Activated CD4-positive, alpha-beta memory T cell treated with anti-CD3 and anti-CD28 coated beads, Interleukin-2, amount 10 ng/mL, durations not matched to agents 7 days and 5 days (primary cell): ENCODE results near the gene IGSF9B. TPM values are rescaled to one million over a fixed set of nuclear protein-coding genes. Genes with fewer than 3 reads are reported as not detected.

Experiments used
- CTCF ChIA-PET: fragments of 350-600 bp; sonication (Branson Sonifier 250); formaldehyde crosslinking; loops from one replicate; lab custom pipeline; 2021; ENCODE audit warnings: antibody characterized with exemption, inconsistent platforms; lab: Charles Lee
- POLR2A ChIA-PET: fragments of 350-600 bp; sonication (Branson Sonifier 250); formaldehyde crosslinking; loops from one replicate; lab custom pipeline; 2021; ENCODE audit warnings: antibody characterized with exemption; lab: Charles Lee
- DNase-seq: peaks from one replicate; pipeline ENCODE4 v3.0.0-alpha.2; 2020
- H3K27ac Mint-ChIP-seq: one replicate; pipeline ENCODE4 v1.8.0; 2021; ENCODE audit warnings: mild to moderate bottlenecking, mixed read lengths
- H3K27me3 Mint-ChIP-seq: one replicate; pipeline ENCODE4 v1.8.0; 2021; ENCODE audit warnings: mixed read lengths
- H3K36me3 Mint-ChIP-seq: one replicate; pipeline ENCODE4 v1.8.0; 2021; ENCODE audit warnings: low read depth, mixed read lengths
- H3K4me1 Mint-ChIP-seq: one replicate; pipeline ENCODE4 v1.8.0; 2021; ENCODE audit warnings: mixed read lengths
- H3K4me3 Mint-ChIP-seq: one replicate; pipeline ENCODE4 v1.8.0; 2021; ENCODE audit warnings: mild to moderate bottlenecking, mixed read lengths
- H3K9me3 Mint-ChIP-seq: one replicate; pipeline ENCODE4 v1.8.0; 2021; ENCODE audit warnings: mixed read lengths
- total RNA-seq, 2 experiments: library from RNA; stranded (reverse); gene quantifications; one replicate each; pipeline ENCODE4 v1.2.3, GENCODE V29; 2021

Gene IGSF9B
- total RNA-seq, 2 experiments from 2014 or later: 66.2 to 70.8 TPM

DNA sequence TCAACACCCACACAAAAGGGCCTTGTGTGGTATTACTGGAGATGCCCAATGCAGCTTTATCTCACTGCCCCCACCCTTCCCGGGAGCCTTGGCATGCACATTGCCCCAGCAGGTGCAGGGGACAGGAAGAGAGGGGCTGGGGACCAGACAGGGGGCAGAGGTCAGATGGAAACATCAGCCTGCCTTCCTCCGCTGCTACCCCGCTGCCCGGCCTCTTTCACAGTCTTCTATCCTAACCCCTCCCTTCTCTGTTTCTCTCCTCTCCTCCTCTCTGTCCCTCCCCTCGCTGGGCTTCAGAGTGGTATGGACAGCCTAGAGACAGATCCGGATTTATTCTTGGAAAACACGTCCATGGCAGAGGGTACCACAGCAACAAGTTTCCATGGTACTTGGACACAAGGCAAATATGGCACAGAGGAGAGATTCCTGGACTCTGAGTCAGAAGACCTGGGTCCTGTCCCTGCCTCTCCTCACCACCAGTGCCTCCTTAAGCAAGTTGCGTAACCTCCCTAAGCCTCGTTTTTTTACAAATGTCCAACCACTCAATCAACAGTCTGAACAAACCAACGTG, 8.3 kb upstream of the IGSF9B start:
- Mint-ChIP-seq H3K9me3 (no peaks in the 10 kb centered on the region), H3K4me3 (no peak overlapping the region), H3K27me3 (peaks cover 42% of the 10 kb centered on the region), H3K4me1 (peaks cover 20% of the 10 kb centered on the region), H3K36me3 (no peaks in the 10 kb centered on the region), H3K27ac (no peak overlapping the region)
- POLR2A ChIA-PET: no interaction called here
- CTCF ChIA-PET: no interaction called here
- DNase-seq: no peak

- Mint-ChIP-seq H3K9me3 (no peaks in the 10 kb centered on the region), H3K27me3 (peaks cover 44% of the 10 kb centered on the region)
Observed at GRCh38 chr11:133964356-133964755, 7.6 kb upstream of the IGSF9B start.

DNA sequence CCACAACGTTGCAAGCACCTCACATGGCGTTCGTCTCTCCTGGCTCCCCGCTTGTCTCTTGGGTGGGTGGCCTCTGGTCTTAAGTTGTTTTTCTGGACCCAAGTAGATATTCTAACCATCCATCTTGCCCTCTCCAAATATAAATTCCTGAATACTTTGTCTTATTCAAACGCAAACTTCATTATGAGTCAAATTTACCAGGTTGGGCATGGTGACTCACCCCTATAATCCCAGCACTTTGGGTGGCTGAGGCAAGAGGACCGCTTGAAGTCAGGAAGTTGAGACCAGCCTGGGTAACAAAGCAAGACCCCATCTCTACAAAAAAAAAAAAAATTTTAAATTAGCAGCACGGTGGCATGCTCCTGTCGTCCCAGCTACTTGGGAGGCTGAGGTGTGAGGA, 5.1 kb upstream of the IGSF9B start:
- Mint-ChIP-seq H3K4me3 (no peak overlapping the region), H3K27ac (no peak overlapping the region), H3K4me1 (peaks cover 23% of the 10 kb centered on the region), H3K27me3 (peaks cover 48% of the 10 kb centered on the region), H3K36me3 (no peaks in the 10 kb centered on the region), H3K9me3 (no peaks in the 10 kb centered on the region)
- no peak for DNase-seq
- ChIA-PET CTCF (no interaction called here), POLR2A (no interaction called here)

More at GRCh38 chr11:133964356-133964755, 7.6 kb upstream of the IGSF9B start:
- ChIA-PET POLR2A (no interaction called here), CTCF (no interaction called here)
- no peak overlapping the region for H3K4me3 Mint-ChIP-seq
- peaks cover 20% of the 10 kb centered on the region for H3K4me1 Mint-ChIP-seq
- H3K27ac Mint-ChIP-seq: no peak overlapping the region
- H3K36me3 Mint-ChIP-seq: no peaks in the 10 kb centered on the region
- DNase-seq: no peak

- Mint-ChIP-seq H3K27ac (peak overlapping the region; percentile 42), H3K9me3 (no peaks in the 10 kb centered on the region), H3K27me3 (peaks cover 51% of the 10 kb centered on the region), H3K4me1 (peaks cover 47% of the 10 kb centered on the region), H3K4me3 (peak overlapping the region; percentile 84), H3K36me3 (peaks cover 12% of the 10 kb centered on the region)
- DNase-seq: no peak
- ChIA-PET CTCF (interaction anchor here (1.5 to 5.0 kb wide), 2 partner anchors 10 to 30 kb away, joined by 8 to 22 read pairs; no protein-coding TSS in a partner anchor), POLR2A (interaction anchor here (1.0 to 5.0 kb wide), 4 partner anchors 11 to 36 kb away, joined by 3 to 29 read pairs (median 22); no protein-coding TSS in a partner anchor)
Observed at GRCh38 chr11:133957900-133958299, 1.1 kb upstream of the IGSF9B start.

- H3K9me3 Mint-ChIP-seq: no peaks in the 10 kb centered on the region
- H3K4me1 Mint-ChIP-seq: peaks cover 52% of the 10 kb centered on the region
- H3K4me3 Mint-ChIP-seq: peak overlapping the region; percentile 44
- ChIA-PET POLR2A (interaction anchor here (2.1 to 5.0 kb wide), 4 partner anchors 9 to 78 kb away, joined by 7 to 29 read pairs (median 22); no protein-coding TSS in a partner anchor), CTCF (interaction anchor here (0.7 to 5.0 kb wide), 5 partner anchors 8 to 78 kb away, joined by 3 to 22 read pairs (median 5); no protein-coding TSS in a partner anchor)
- no peak for DNase-seq
- H3K27me3 Mint-ChIP-seq: peaks cover 39% of the 10 kb centered on the region
- peaks cover 12% of the 10 kb centered on the region for H3K36me3 Mint-ChIP-seq
- H3K27ac Mint-ChIP-seq: no peak overlapping the region
Observed at GRCh38 chr11:133955945-133956421, 785 bp downstream of the IGSF9B start.

DNA sequence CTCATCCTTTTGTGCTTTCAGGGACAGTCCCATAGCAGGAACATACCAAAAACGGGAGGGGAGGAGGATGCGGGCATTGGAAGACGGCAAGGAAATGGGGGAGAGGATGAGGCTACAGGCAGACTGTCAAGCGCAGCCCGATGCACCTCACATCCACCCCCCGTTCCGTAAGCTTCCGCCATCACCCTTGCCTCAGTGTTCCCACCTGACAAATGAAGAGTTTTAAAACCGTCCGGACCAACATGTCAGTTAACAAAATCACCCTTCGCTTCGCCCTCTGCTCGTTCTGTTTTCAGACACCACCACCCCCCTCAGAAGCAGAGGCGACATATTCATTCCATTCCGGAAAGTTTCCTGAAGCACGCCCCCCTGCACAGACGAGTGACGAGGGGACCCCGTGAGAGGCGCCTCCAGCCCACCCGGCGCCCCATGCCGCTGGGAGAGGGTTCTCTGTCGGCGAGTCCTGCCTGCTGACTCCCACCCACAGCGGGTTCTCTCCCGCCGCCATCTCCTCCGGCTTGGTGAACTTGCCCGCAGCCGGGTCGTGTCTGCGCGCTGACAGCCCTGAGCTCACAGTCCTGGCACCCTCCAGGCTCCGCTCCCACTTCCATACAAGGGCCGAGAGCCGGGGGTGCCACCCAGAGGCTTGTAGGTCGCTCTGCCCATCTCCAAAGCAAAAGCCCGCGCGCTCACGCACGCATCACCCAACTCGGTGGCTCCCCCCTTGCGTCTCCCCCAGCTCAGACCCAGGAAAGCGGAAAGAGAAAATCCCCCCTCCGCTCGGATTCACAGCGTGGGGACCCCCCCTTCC, 1.5 kb downstream of the IGSF9B start:
- CTCF ChIA-PET: interaction anchor here (0.7 to 5.0 kb wide), 5 partner anchors 8 to 79 kb away, joined by 3 to 22 read pairs (median 5); no protein-coding TSS in a partner anchor
- Mint-ChIP-seq H3K27ac (peak overlapping the region; percentile 69), H3K4me1 (peaks cover 52% of the 10 kb centered on the region), H3K36me3 (peaks cover 12% of the 10 kb centered on the region), H3K4me3 (peak overlapping the region; percentile 90), H3K27me3 (peaks cover 38% of the 10 kb centered on the region), H3K9me3 (no peaks in the 10 kb centered on the region)
- peak; percentile 60 for DNase-seq
- POLR2A ChIA-PET: interaction anchor here (2.1 to 5.0 kb wide), 4 partner anchors 8 to 79 kb away, joined by 7 to 29 read pairs (median 22); no protein-coding TSS in a partner anchor

GRCh38 chr11:133953999-133954398, 2.8 kb downstream of the IGSF9B start:
- Mint-ChIP-seq H3K36me3 (peaks cover 12% of the 10 kb centered on the region), H3K27ac (no peak overlapping the region), H3K9me3 (no peaks in the 10 kb centered on the region), H3K27me3 (peaks cover 26% of the 10 kb centered on the region), H3K4me1 (peaks cover 64% of the 10 kb centered on the region), H3K4me3 (peak overlapping the region; percentile 90)
- POLR2A ChIA-PET: interaction anchor here (1.1 kb wide), 1 partner anchor 83 kb away, joined by 3 read pairs; no protein-coding TSS in a partner anchor
- CTCF ChIA-PET: interaction anchor here (3.0 kb wide), 1 partner anchor 26 kb away, joined by 19 read pairs; no protein-coding TSS in a partner anchor
- no peak for DNase-seq

- Mint-ChIP-seq H3K4me3 (peak overlapping the region; percentile 90), H3K27ac (peak overlapping the region; percentile 65), H3K27me3 (peaks cover 23% of the 10 kb centered on the region), H3K36me3 (peaks cover 12% of the 10 kb centered on the region), H3K9me3 (no peaks in the 10 kb centered on the region), H3K4me1 (peaks cover 69% of the 10 kb centered on the region)
- ChIA-PET POLR2A (interaction anchor here (1.1 kb wide), 1 partner anchor 84 kb away, joined by 3 read pairs; no protein-coding TSS in a partner anchor), CTCF (no interaction called here)
- no peak for DNase-seq
Observed at GRCh38 chr11:133953547-133953946, 3.2 kb downstream of the IGSF9B start.

DNA sequence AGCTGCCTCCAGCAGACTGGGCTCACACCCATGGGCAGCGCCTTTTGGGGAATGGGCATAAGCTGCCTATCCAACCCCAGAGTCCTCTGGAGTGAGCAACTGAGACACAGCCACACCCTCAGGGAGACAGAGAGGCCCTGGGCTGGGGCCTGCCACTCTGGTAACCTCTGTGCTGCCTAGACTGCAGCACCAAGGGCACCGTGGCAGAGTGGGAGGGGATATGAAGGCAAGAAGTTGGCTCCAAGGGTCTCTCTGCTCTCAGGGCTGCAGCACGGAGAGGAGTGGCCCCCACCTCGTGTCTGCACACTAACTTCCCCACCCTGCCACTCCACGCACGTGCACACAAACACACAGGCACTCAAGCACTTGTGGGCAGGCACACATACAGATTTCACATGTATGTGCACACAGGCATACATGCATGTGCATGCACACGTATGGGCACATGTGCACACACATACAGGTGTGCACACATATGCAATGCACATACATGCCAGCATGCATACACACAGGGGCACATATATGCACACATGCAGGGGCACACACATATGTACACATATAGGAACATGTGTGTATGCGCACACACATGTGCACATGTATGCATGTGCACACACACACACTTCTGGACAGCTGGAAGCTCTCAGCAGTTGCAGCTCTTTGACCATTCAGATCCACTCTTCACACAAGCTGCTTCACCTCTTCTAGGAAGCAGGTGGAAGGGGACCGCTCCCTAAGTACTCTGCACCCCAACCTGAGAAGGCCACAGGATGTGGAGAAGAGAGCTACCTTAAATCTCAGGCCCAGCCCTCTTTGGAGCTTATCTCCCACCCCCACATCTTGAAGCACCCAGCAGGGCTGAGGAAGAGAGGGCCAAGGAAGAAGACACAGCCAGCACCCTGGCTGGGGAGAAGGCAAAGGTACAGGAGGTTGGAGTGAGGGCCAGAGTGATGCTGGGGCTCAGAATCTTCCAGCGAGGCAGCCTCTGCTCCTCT, 4.3 kb downstream of the IGSF9B start:
- peak overlapping the region; percentile 48 for H3K4me3 Mint-ChIP-seq
- H3K4me1 Mint-ChIP-seq: peaks cover 74% of the 10 kb centered on the region
- peaks cover 15% of the 10 kb centered on the region for H3K27me3 Mint-ChIP-seq
- no peaks in the 10 kb centered on the region for H3K9me3 Mint-ChIP-seq
- no peak for DNase-seq
- peak overlapping the region; percentile 65 for H3K27ac Mint-ChIP-seq
- ChIA-PET POLR2A (interaction anchor here (0.6 kb wide), 1 partner anchor 85 kb away, joined by 4 read pairs; no protein-coding TSS in a partner anchor), CTCF (interaction anchor here (0.7 to 0.9 kb wide), 2 partner anchors 25 to 98 kb away, joined by 3 to 4 read pairs; no protein-coding TSS in a partner anchor)
- peaks cover 15% of the 10 kb centered on the region for H3K36me3 Mint-ChIP-seq

- H3K36me3 Mint-ChIP-seq: peaks cover 15% of the 10 kb centered on the region
- CTCF ChIA-PET: no interaction called here
- peaks cover 77% of the 10 kb centered on the region for H3K4me1 Mint-ChIP-seq
Observed at GRCh38 chr11:133951327-133952198, 5.2 kb downstream of the IGSF9B start.

GRCh38 chr11:133950874-133951326, 5.9 kb downstream of the IGSF9B start:
- ChIA-PET CTCF (no interaction called here), POLR2A (no interaction called here)
- peaks cover 15% of the 10 kb centered on the region for H3K36me3 Mint-ChIP-seq
- H3K4me3 Mint-ChIP-seq: no peak overlapping the region
- peaks cover 15% of the 10 kb centered on the region for H3K27me3 Mint-ChIP-seq
- H3K9me3 Mint-ChIP-seq: no peaks in the 10 kb centered on the region
- DNase-seq: no peak
- H3K27ac Mint-ChIP-seq: no peak overlapping the region
- peaks cover 84% of the 10 kb centered on the region for H3K4me1 Mint-ChIP-seq

More at GRCh38 chr11:133951327-133952198, 5.2 kb downstream of the IGSF9B start:
- Mint-ChIP-seq H3K9me3 (no peaks in the 10 kb centered on the region), H3K27me3 (peaks cover 15% of the 10 kb centered on the region), H3K27ac (no peak overlapping the region), H3K4me3 (no peak overlapping the region)
- POLR2A ChIA-PET: no interaction called here
- no peak for DNase-seq
